Femur (tissue), 1 donor: ENCODE data around the gene SCAI.
"Not testable (repeated sequence)": the region's sequence is repeated elsewhere in the genome, so short reads cannot be mapped to it uniquely, and the experiment has no call there.

Experiments
- DNase-seq: peaks from one replicate; pipeline ENCODE4 v3.0.0-alpha.2; 2017

Gene SCAI

DNA sequence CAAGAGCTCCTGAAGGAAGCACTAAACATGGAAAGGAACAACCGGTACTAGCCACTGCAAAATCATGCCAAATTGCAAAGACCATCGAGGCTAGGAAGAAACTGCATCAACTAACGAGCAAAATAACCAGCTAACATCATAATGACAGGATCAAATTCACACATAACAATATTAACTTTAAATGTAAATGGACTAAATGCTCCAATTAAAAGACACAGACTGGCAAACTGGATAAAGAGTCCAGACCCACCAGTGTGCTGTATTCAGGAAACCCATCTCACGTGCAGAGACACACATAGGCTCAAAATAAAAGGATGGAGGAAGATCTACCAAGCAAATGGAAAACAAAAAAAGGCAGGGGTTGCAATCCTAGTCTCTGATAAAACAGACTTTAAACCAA lies 131.3 kb downstream of the SCAI start:
- not testable (repeated sequence) for DNase-seq

DNA sequence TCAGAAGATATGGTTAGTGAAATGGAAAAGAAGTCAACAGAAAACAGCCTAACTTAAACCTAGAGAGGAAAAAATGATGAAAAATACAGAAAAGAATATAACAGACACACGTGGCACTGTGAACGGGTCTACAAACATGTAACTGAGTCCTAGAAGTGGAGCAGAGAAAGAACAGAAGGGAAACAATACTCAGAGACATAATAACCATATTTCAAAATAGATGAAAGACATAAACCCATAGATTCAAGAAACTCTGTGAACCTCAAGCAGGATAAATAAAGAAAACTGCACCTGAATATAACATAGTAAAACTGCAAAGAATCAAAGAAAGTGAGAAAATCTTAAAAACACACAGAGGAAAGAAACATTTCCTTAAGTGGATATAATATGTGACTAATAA lies 134.7 kb downstream of the SCAI start:
- DNase-seq: no peak

DNA sequence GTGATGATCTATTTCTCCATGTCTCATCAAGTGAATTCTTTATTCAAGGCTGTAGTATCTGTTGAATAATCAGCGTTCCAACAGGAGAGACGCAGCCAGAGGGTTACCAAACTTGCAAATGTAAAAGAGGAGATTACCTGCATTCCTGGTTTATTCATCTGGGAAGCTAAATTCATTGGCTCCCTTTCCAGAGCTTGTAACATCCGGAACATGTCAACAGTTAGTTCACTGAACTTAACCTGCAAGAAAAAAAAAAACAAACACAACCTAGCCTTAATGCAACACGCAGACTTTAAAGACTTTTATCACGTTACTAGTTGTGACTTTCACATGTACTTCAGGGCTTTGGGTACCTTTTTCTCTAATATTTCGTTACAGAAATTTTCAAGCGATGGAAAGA lies 140.0 kb downstream of the SCAI start:
- no peak for DNase-seq

- no peak for DNase-seq
These were observed 159.6 kb downstream of the SCAI start for GRCh38 chr9:124983698-124984097.

GRCh38 chr9:124980431-124980830 lies 162.9 kb downstream of the SCAI start:
- no peak for DNase-seq

DNA sequence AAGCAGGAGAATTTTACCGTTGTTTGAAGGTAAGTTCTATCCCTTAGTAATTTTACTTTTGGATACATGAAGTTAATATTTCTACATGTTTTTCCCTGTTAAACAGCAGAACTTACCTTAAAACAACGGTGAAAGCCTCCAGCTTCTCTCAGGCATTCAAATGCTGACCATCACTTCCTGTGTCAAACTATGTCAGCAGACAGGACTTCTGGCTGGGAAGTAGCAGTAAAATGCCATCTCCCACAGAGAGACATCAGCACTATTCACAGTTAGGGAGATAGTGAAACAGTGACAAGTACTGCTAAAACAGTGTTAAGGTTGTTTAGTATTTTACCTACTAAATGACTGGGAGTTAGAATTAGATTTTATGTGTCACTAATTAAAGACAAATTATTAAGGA lies 168.2 kb downstream of the SCAI start:
- DNase-seq: no peak

- DNase-seq: no peak
These were observed 169.5 kb downstream of the SCAI start for GRCh38 chr9:124973807-124974206.

DNA sequence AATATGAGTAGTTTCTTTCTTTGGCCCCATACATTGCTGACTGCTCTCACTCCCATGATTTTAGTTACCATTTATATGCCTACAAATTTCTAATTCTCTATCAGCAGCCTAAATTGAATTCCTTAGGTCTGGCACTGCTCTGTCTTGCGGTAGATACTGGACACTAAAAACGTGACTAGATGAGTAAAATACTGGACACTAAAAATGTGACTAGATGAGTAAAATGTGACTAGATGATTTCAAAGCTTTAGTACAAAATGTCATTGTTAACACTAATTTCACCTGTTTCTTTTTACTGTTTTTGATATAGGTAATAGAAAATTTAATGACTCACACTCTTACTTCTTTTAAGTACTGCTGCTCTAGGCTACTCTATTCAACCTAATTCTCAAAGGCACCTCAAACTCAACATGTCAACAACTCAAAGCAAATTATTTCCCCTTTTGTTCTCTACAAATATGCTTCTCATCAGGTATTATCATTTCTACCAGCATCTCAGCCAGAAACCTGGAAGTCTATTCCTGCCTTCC lies 171.0 kb downstream of the SCAI start:
- DNase-seq: no peak

GRCh38 chr9:124969401-124969800 lies 173.9 kb downstream of the SCAI start:
- no peak for DNase-seq

DNA sequence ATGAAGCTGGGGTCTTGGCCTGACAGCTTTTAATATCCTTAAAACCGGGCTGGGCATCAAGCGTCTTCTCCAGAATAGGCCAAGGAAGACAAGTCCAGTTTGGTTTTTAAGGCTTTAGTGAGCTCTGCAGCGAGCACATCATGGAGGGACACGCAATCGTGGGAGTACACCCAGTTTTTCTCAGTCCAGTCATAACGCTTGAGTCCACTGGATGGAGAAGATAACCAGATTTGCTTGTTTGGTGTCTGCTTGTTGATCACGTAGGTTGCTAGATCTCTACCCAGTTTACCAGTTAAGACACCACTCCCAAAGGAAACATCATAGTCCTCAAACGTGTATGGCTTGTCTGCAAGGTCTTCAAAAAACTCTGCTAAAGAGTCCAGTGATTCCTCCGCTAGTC lies 175.1 kb downstream of the SCAI start:
- DNase-seq: no peak

DNA sequence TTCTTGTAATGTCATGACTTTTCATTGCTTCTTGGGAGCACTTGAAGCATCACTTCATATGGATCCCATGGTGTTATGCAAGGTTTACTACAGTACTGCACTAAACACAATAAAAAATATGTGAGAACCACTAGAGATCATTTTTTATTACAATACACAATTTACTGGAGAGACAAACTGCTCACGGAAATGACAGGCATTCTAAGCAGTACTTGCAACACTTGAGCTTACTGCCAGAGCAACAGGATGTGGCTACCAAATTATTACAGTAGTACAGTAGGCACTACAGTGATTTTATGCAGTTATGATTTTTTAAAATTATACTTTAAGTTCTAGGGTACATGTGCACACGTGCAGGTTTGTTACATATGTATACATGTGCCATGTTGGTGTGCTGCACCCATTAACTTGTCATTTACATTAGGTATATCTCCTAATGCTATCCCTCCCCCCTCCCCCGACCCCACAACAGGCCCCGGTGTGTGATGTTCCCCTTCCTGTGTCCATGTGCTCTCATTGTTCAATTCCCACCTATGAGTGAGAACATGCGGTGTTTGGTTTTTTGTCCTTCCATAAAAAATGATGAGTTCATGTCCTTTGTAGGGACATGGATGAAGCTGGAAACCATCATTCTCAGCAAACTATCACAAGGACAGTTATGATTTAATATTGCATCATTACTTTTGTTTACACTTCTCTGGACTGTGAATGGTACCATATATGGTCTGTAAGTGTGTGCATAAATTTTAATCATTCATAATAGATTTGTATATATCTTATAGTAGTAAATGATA lies 177.4 kb downstream of the SCAI start:
- DNase-seq: not testable (repeated sequence)

DNA sequence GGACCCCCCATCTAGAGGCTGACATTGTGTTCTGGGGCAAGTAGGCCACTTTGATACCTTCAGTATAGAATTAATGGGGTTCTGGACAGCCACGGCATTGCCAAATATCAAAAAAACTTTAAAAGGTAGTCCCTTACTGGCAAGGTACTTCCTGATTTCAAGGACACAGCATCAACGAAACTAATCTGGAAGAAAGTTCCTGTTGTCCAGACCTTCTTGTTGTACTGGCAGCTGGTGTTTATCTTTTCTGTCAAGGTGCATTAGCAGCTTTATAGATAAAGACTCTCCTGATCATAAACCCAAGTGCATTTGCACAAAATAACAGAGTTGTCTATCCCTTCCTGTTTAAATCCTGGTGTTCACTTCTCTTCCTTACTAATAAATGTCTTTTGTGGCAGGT lies 178.7 kb downstream of the SCAI start:
- DNase-seq: no peak

DNA sequence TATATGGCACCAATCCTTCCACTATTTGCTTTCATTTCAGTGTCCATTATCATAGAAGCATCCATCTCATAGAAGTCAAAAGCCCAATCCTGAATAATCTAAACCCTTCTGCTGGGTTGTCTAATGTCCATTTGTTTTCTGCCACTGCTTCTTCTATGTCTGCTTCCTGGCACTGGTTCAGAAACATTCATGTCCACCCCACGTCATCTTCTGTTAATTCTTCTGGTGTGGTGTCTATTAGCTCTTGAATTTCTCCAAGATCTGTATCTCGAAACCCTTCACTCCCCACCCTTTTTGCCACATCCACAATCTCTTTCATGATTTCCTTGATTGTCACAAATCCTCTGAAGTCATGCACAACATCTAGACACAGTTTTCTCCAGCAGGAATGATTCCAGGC lies 179.3 kb downstream of the SCAI start:
- no peak for DNase-seq

GRCh38 chr9:124960409-124960752 lies 182.9 kb downstream of the SCAI start:
- DNase-seq: no peak

DNA sequence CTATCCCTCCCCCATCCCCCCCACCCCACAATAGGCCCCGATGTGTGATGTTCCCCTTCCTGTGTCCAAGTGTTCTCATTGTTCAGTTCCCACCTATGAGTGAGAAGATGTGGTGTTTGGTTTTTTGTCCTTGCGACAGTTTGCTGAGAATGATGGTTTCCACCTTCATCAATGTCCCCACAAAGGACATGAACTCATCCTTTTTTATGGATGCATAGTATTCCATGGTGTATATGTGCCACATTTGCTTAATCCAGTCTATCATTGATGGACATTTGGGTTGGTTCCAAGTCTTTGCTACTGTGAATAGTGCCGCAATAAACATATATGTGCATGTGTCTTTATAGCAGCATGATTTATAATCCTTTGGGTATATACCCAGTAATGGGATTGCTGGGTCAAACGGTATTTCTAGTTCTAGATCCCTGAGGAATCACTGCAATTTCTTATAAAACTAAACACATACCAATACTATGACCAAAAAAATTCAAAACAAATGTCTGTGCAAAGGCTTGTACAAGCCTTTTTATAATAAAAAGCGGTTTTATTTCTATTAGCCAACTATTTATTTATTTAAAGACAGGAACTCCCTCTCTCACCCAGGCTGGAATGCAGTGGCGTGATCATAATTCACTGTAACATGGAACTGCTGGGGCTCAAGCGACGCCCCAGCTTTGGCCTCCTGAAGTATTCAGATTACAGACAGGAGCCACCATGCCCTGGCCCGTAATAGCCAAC lies 183.5 kb downstream of the SCAI start:
- DNase-seq: not testable (repeated sequence)

DNA sequence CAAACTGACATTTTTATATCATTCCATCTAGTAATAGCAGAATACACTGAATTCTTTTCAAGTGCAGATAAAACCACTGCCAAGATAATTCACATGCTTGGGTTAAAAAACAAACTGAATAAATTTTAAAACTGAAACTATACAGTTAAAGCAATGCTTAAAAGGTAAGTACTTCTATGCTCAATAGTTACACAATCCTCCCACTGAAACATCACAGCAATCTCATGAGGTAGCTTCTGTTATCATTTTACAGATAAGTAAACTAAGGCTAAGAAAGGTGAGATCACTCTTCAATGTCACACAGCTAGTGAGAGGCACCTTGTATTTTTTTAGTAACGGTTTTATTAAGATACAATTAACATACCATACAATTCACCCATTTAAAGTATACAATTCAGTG lies 189.1 kb downstream of the SCAI start:
- DNase-seq: no peak

- DNase-seq: no peak
These were observed 193.1 kb downstream of the SCAI start for GRCh38 chr9:124950050-124950718.

GRCh38 chr9:124949387-124949786 lies 193.9 kb downstream of the SCAI start:
- DNase-seq: no peak

- no peak for DNase-seq
These were observed 195.5 kb downstream of the SCAI start for GRCh38 chr9:124947727-124948391.

DNA sequence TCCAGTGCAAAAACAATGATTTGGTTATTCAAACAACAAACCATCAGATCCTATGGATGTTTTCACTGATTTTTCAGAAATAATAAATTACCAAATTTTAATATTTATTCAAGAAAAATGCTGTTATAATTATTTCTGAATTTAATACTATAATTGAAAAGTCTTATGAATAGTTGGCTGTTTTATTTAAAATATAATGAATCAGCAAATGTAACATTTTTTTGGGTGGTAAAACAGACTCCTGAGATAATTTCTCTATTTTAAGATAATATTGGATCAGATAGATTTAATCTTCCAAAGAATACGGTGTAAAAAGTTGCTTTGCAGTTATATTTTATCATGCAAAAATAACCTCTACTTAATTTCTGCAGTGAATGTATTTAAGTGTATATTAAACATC lies 197.2 kb downstream of the SCAI start:
- DNase-seq: no peak

- peak; percentile 76 for DNase-seq
These were observed 201.4 kb downstream of the SCAI start for GRCh38 chr9:124941679-124942561.
